Esophagus (tissue), 2 donors: Measurements from ENCODE around the gene HAP1. TPM values are rescaled to one million over a fixed set of nuclear protein-coding genes. Genes with fewer than 3 reads are reported as not detected.

ENCODE experiments used
- H3K27ac ChIP-seq, 2 donors: one replicate each; pipeline ENCODE4 v1.5.1; 2013; ENCODE audit warnings: low read depth in 2 of 2, mild to moderate bottlenecking in 2 of 2, inconsistent platforms in 1 of 2, low read length in 1 of 2, moderate library complexity in 1 of 2
- H3K27me3 ChIP-seq, 2 donors: one replicate each; pipeline ENCODE4 v1.6.1; 2013; ENCODE audit warnings: low read length in 2 of 2, control low read depth in 1 of 2, mild to moderate bottlenecking in 1 of 2; ENCODE audit not compliant: insufficient read depth in 2 of 2, control insufficient read depth in 1 of 2
- H3K36me3 ChIP-seq, 2 donors: one replicate each; pipeline ENCODE4 v1.6.1; 2013; ENCODE audit warnings: low read length in 1 of 2; ENCODE audit not compliant: control insufficient read depth in 2 of 2, insufficient read depth in 2 of 2
- H3K4me1 ChIP-seq, 2 donors: one replicate each; pipeline ENCODE4 v1.6.1; 2013; ENCODE audit warnings: low read length in 1 of 2; ENCODE audit not compliant: control insufficient read depth in 2 of 2, insufficient read depth in 2 of 2
- H3K4me3 ChIP-seq, 2 donors: one replicate each; pipeline ENCODE4 v1.5.1; 2013; ENCODE audit warnings: low read length in 2 of 2, mild to moderate bottlenecking in 2 of 2, low read depth in 1 of 2, moderate library complexity in 1 of 2
- H3K9me3 ChIP-seq, 2 donors: one replicate each; pipeline ENCODE4 v1.6.1; 2013; ENCODE audit warnings: mild to moderate bottlenecking in 2 of 2, low read depth in 1 of 2, low read length in 1 of 2, moderate library complexity in 1 of 2; ENCODE audit not compliant: control insufficient read depth in 2 of 2, insufficient read depth in 1 of 2
- WGBS, 2 donors: extraction: QIAGEN DNeasy Blood & Tissue Kit; methylation state at CpG; one replicate each; pipeline ENCODE4 v1.1.7; 2013; 5-methylcytosine and 5-hydroxymethylcytosine counted together
- polyA plus RNA-seq, 2 donors: library from polyadenylated mRNA; stranded (reverse); fragments of 200-250 nt; gene quantifications; one replicate each; pipeline ENCODE4 v1.2.3, GENCODE V29; 2013
- donor health status: healthy with polysubstance abuse.
- donor health status: Bipolar disorder and iron deficiency.

The HAP1 gene
- polyA plus RNA-seq, 2 donors = 0.35 to 1.4 TPM

GRCh38 chr17:41766135-41766534, 31.7 kb upstream of the HAP1 start:
- H3K4me3 ChIP-seq = no peak overlapping the region
- peaks cover 8 to 69% of the 10 kb centered on the region in 2 donors for H3K36me3 ChIP-seq
- no peak overlapping the region for H3K27ac ChIP-seq

GRCh38 chr17:41763327-41763726, 28.9 kb upstream of the HAP1 start:
- H3K9me3 ChIP-seq = no peaks in the 10 kb centered on the region
- no peak overlapping the region for H3K4me3 ChIP-seq
- H3K27me3 ChIP-seq = no peaks in the 10 kb centered on the region
- peaks cover 17 to 65% of the 10 kb centered on the region in 2 donors for H3K36me3 ChIP-seq
- peak overlapping the region in 1 of 2 donors; percentile 77 for H3K27ac ChIP-seq
- no peaks in the 10 kb centered on the region for H3K4me1 ChIP-seq
- 87 to 90% methylated on average over 8 of the region's 8 CpGs for WGBS, 2 donors

More at GRCh38 chr17:41766135-41766534, 31.7 kb upstream of the HAP1 start:
- Histone ChIP-seq H3K4me1 (peaks cover 0 to 5% of the 10 kb centered on the region in 2 donors), H3K27me3 (no peaks in the 10 kb centered on the region), H3K9me3 (no peaks in the 10 kb centered on the region)

- Histone ChIP-seq H3K27me3 (no peaks in the 10 kb centered on the region), H3K27ac (peak overlapping the region in 1 of 2 donors; percentile 77), H3K9me3 (no peaks in the 10 kb centered on the region), H3K4me1 (no peaks in the 10 kb centered on the region), H3K4me3 (no peak overlapping the region), H3K36me3 (peaks cover 18 to 67% of the 10 kb centered on the region in 2 donors)
- 92 to 93% methylated on average over 16 of the region's 16 CpGs for WGBS, 2 donors
Measured at GRCh38 chr17:41762841-41763240, 28.4 kb upstream of the HAP1 start.

- Histone ChIP-seq H3K27me3 (no peaks in the 10 kb centered on the region), H3K9me3 (no peaks in the 10 kb centered on the region), H3K4me1 (no peaks in the 10 kb centered on the region), H3K27ac (no peak overlapping the region), H3K36me3 (peaks cover 14 to 67% of the 10 kb centered on the region in 2 donors), H3K4me3 (no peak overlapping the region)
- 90% methylated on average over 6 of the region's 6 CpGs for WGBS, 2 donors
Measured at GRCh38 chr17:41762391-41762790, 27.9 kb upstream of the HAP1 start.

GRCh38 chr17:41760878-41761277, 26.4 kb upstream of the HAP1 start:
- H3K4me1 ChIP-seq = no peaks in the 10 kb centered on the region
- H3K4me3 ChIP-seq = no peak overlapping the region
- no peaks in the 10 kb centered on the region for H3K9me3 ChIP-seq
- 86 to 88% methylated on average over 6 of the region's 6 CpGs for WGBS, 2 donors
- H3K27ac ChIP-seq = peak overlapping the region in 1 of 2 donors; percentile 56
- peaks cover 17 to 71% of the 10 kb centered on the region in 2 donors for H3K36me3 ChIP-seq
- H3K27me3 ChIP-seq = no peaks in the 10 kb centered on the region

- no peaks in the 10 kb centered on the region for H3K27me3 ChIP-seq
- no peaks in the 10 kb centered on the region for H3K9me3 ChIP-seq
- no peak overlapping the region for H3K4me3 ChIP-seq
- peaks cover 0 to 3% of the 10 kb centered on the region in 2 donors for H3K4me1 ChIP-seq
- H3K36me3 ChIP-seq = peaks cover 21 to 72% of the 10 kb centered on the region in 2 donors
- 77% methylated on average over 9 of the region's 9 CpGs for WGBS, 2 donors
- no peak overlapping the region for H3K27ac ChIP-seq
Measured at GRCh38 chr17:41758601-41759000, 24.2 kb upstream of the HAP1 start.

GRCh38 chr17:41754066-41754465, 19.6 kb upstream of the HAP1 start:
- Histone ChIP-seq H3K36me3 (peaks cover 12 to 48% of the 10 kb centered on the region in 2 donors), H3K9me3 (no peaks in the 10 kb centered on the region), H3K27me3 (no peaks in the 10 kb centered on the region), H3K27ac (no peak overlapping the region), H3K4me1 (peaks cover 0 to 3% of the 10 kb centered on the region in 2 donors), H3K4me3 (no peak overlapping the region)
- 73 to 80% methylated on average over 12 of the region's 12 CpGs for WGBS, 2 donors

GRCh38 chr17:41751288-41751687, 16.8 kb upstream of the HAP1 start:
- Histone ChIP-seq H3K36me3 (peaks cover 7 to 29% of the 10 kb centered on the region in 2 donors), H3K27ac (no peak overlapping the region), H3K4me1 (peaks cover 0 to 3% of the 10 kb centered on the region in 2 donors), H3K4me3 (no peak overlapping the region), H3K27me3 (no peaks in the 10 kb centered on the region), H3K9me3 (no peaks in the 10 kb centered on the region)
- 76 to 80% methylated on average over 3 of the region's 3 CpGs for WGBS, 2 donors

GRCh38 chr17:41750862-41751261, 16.4 kb upstream of the HAP1 start:
- Histone ChIP-seq H3K27ac (no peak overlapping the region), H3K4me1 (peaks cover 0 to 3% of the 10 kb centered on the region in 2 donors), H3K4me3 (no peak overlapping the region), H3K36me3 (peaks cover 5 to 26% of the 10 kb centered on the region in 2 donors), H3K27me3 (no peaks in the 10 kb centered on the region), H3K9me3 (no peaks in the 10 kb centered on the region)
- WGBS, 2 donors = 73 to 83% methylated on average over 4 of the region's 4 CpGs

- no peaks in the 10 kb centered on the region for H3K27me3 ChIP-seq
- H3K36me3 ChIP-seq = peaks cover 0 to 4% of the 10 kb centered on the region in 2 donors
- H3K9me3 ChIP-seq = no peaks in the 10 kb centered on the region
- H3K4me3 ChIP-seq = no peak overlapping the region
- H3K4me1 ChIP-seq = no peaks in the 10 kb centered on the region
- 88% methylated on average over 6 of the region's 6 CpGs for WGBS, 2 donors
- no peak overlapping the region for H3K27ac ChIP-seq
Measured at GRCh38 chr17:41748275-41748674, 13.8 kb upstream of the HAP1 start.
